GM12891 (cell line): ENCODE data around the gene TSPAN16.

Source experiments
- POLR2A ChIP-seq: IDR thresholded peaks from 2 replicates; pipeline ENCODE4 v1.6.1; 2011; ENCODE audit warnings: low read depth, low read length, control low read depth
- POLR2AphosphoS5 ChIP-seq: IDR thresholded peaks from 2 replicates; pipeline ENCODE4 v1.6.1; 2011; ENCODE audit warnings: low read depth, low read length, control low read depth
- SPI1 ChIP-seq: IDR thresholded peaks from 2 replicates; pipeline ENCODE4 v1.6.1; 2011; ENCODE audit warnings: low read depth, low read length, control low read depth
- TAF1 ChIP-seq: IDR thresholded peaks from 2 replicates; pipeline ENCODE4 v1.6.1; 2011; ENCODE audit warnings: low read depth, low read length, control low read depth

GRCh38 chr19:11295665-11296245, at the start of gene TSPAN16:
- no peak for TF ChIP-seq POLR2A
- no peak for TF ChIP-seq POLR2AphosphoS5
- no peak for TF ChIP-seq SPI1
- TF ChIP-seq TAF1 = no peak
